GM12878 (cell line): ENCODE measurements around the gene GMCL2.

Experiments used
- BACH1 ChIP-seq: fragments of 450-650 bp; IDR thresholded peaks from 2 replicates; pipeline ENCODE4 v1.6.1; 2017; ENCODE audit warnings: mild to moderate bottlenecking, borderline replicate concordance
- BCL11A ChIP-seq: IDR thresholded peaks from 2 replicates; pipeline ENCODE4 v1.6.1; 2011; ENCODE audit warnings: low read depth, low read length
- YY1 ChIP-seq: IDR thresholded peaks from 2 replicates; pipeline ENCODE4 v1.6.1; 2011; ENCODE audit warnings: low read depth, mild to moderate bottlenecking, low read length
- TF ChIP-seq, protein P1 (sequence below): IDR thresholded peaks from 2 replicates; pipeline ENCODE4 v1.6.1; 2012; ENCODE audit warnings: improper control_type of control experiment, low read depth, low read length; ENCODE audit not compliant: insufficient replicate concordance
- TF ChIP-seq, protein P2 (sequence below): IDR thresholded peaks from 2 replicates; pipeline ENCODE4 v1.6.1; 2011; ENCODE audit warnings: low read depth, low read length, improper control_type of control experiment, borderline replicate concordance

DNA sequence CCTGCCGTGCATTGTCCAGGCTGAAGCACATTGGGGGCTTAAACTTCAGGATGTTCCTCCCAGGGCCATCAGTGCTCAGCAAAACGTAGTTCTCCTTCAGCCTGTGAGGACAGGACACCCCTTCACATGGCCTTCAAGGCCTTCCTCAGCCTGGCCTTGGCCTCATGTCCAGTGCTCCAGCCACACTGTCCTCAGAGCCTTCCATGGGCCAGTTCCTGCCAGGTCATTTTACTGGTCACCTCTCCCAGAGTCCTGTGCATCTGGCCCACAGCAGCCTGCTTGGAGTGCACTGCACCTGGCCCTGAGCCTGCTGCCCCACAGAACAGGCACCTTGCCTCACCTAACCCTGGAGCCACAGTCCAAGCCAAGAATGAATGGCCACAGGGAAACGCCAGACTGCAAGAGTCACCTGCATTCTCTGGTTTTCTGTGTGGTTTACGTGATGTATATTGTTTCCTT, 25.9 kb upstream of the GMCL2 start:
- TF ChIP-seq BCL11A (no peak), BACH1 (no peak), YY1 (no peak)
- TF ChIP-seq, protein P1, sequence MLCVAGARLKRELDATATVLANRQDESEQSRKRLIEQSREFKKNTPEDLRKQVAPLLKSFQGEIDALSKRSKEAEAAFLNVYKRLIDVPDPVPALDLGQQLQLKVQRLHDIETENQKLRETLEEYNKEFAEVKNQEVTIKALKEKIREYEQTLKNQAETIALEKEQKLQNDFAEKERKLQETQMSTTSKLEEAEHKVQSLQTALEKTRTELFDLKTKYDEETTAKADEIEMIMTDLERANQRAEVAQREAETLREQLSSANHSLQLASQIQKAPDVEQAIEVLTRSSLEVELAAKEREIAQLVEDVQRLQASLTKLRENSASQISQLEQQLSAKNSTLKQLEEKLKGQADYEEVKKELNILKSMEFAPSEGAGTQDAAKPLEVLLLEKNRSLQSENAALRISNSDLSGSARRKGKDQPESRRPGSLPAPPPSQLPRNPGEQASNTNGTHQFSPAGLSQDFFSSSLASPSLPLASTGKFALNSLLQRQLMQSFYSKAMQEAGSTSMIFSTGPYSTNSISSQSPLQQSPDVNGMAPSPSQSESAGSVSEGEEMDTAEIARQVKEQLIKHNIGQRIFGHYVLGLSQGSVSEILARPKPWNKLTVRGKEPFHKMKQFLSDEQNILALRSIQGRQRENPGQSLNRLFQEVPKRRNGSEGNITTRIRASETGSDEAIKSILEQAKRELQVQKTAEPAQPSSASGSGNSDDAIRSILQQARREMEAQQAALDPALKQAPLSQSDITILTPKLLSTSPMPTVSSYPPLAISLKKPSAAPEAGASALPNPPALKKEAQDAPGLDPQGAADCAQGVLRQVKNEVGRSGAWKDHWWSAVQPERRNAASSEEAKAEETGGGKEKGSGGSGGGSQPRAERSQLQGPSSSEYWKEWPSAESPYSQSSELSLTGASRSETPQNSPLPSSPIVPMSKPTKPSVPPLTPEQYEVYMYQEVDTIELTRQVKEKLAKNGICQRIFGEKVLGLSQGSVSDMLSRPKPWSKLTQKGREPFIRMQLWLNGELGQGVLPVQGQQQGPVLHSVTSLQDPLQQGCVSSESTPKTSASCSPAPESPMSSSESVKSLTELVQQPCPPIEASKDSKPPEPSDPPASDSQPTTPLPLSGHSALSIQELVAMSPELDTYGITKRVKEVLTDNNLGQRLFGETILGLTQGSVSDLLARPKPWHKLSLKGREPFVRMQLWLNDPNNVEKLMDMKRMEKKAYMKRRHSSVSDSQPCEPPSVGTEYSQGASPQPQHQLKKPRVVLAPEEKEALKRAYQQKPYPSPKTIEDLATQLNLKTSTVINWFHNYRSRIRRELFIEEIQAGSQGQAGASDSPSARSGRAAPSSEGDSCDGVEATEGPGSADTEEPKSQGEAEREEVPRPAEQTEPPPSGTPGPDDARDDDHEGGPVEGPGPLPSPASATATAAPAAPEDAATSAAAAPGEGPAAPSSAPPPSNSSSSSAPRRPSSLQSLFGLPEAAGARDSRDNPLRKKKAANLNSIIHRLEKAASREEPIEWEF = no peak
- TF ChIP-seq, protein P2, sequence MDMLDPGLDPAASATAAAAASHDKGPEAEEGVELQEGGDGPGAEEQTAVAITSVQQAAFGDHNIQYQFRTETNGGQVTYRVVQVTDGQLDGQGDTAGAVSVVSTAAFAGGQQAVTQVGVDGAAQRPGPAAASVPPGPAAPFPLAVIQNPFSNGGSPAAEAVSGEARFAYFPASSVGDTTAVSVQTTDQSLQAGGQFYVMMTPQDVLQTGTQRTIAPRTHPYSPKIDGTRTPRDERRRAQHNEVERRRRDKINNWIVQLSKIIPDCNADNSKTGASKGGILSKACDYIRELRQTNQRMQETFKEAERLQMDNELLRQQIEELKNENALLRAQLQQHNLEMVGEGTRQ = no peak
